HG03139 (cell line): ENCODE data around the gene MSH5.

Experiments used
- ATAC-seq: cut with Tn5 transposase; IDR thresholded peaks from one replicate; pipeline ENCODE4 v1.9.1; 2021; ENCODE audit not compliant: unreplicated experiment

MSH5 gene

GRCh38 chr6:31752739-31753319 is 13.0 kb downstream of the MSH5 start:
- ATAC-seq, result no peak

- ATAC-seq, result no peak
Observed at GRCh38 chr6:31758281-31758680, 18.5 kb downstream of the MSH5 start.

DNA sequence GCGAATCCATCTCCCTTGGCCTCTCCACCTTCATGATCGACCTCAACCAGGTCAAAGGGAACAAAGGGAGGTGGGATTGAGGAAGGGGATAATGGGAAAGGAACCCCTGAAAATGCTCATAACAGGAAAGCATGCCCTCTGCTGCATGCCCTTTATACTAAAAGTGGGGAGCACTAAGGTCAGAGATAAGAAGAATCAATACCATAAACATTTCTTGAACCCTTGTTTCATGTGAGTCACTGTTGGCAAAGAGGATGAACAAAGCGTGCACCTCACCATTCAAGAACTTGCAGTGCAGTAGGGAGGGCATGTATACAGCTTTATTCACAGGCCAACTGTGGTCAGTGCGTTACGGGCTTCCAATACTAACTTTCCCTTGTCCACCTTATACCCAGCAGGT is 21.0 kb downstream of the MSH5 start:
- no peak for ATAC-seq

GRCh38 chr6:31761343-31761742 is 21.5 kb downstream of the MSH5 start:
- ATAC-seq, result no peak

- ATAC-seq, result no peak
Observed at GRCh38 chr6:31762356-31762755, 22.6 kb downstream of the MSH5 start, which contains the start of gene SAPCD1. Gene SAPCD1 (plus strand): TSS chr6:31762656. CDS start chr6:31763055, 399 bp downstream.

DNA sequence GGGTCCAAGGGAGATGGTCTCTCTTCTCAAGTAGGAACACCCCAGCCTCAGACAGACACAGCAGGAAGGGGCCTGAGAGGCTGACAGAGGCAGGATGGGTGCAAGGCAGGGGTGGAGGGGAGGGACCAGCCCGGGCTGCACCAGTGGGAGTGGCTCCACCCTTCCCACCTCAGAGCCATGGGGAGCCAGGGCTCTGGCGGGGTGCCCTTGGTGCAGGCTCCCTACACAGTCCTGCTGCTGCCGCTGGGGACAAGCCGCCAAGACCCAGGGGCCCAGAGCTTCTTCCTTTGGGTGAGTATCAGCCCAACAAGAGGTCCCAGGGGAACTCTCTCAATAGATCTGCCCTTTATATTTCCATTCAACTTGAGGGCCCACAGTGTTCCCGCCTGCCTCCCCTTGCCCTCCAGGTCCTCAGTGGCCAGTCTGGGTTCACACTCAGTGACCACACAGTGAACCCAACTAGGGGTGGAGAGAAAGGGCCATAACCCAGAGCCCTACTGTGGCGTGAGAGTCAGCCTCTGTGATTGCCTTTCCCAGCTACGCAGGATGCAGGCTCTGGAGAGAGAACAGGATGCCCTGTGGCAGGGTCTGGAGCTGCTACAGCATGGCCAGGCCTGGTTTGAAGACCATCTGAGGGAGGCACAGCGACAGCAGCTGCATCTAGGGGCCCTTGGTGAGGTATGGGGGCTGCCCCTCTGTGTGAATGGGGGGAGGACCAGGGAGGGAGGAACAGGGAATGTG is 23.2 kb downstream of the MSH5 start:
- no peak for ATAC-seq

- no peak for ATAC-seq
Observed at GRCh38 chr6:31763619-31763940, 23.8 kb downstream of the MSH5 start.

DNA sequence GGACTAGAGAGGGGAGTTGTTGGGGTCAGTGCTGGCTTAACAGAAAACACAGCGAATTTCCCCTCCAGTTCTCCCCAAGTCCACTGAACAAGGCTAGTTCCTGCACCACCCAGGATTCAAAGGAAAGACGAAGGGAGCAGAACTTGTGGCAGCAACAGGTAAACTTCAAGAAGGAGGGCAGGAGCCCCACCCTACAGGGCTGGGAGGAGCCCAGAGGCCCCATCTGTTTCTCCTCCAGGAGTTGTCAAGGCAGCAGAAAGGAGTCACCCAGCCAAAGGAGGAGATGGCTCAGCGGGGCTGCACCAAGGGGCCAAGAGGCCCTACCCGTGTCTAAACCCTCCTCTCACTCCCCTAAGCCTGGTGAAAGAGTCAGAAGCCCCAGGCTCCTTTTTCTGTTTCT is 24.4 kb downstream of the MSH5 start:
- ATAC-seq, result no peak

GRCh38 chr6:31765559-31765909 is 25.7 kb downstream of the MSH5 start:
- no peak for ATAC-seq

GRCh38 chr6:31765910-31766794 is 26.3 kb downstream of the MSH5 start:
- no peak for ATAC-seq

- ATAC-seq, result no peak
Observed at GRCh38 chr6:31767096-31767645, 27.4 kb downstream of the MSH5 start.

DNA sequence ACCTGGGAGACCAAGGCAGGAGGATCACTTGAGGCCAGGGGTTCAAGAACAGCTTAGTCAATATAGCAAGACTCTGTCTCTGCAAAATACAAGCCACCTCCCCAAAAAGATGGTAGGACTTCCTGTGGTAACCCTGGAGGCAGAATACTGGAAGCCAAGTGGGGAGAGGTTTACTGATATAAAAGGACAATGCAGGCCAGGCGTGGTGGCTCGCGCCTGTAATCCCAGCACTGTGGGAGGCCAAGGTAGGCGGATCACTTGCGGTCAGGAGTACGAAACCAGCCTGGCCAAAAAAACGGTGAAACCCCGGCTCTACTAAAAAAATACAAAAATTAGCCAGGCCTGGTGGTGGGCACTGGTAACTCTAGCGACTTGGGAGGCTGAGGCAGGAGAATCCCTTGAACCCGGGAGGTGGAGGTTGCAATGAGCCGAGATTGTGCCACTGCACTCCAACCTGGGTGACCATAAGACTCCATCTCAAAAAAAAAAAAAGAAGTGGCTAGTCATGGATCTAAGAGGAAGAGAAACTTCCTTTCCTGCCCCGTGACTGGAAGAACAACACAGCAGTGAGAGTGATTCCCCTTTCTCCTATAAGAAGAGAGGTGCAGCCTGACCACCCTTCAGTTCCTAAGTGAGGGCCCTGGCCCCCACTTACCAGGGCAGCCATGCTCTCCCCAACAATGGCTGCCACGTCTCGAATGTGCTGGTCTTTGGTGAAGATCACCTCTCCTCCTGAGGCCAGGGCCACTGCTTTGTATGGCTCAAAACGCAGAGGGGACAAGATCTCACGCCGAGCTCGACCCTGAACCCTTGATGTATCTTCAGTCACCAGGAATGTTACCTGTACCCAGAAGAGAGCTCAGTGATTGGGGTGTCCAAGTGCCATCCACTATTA is 28.8 kb downstream of the MSH5 start:
- ATAC-seq, result no peak

DNA sequence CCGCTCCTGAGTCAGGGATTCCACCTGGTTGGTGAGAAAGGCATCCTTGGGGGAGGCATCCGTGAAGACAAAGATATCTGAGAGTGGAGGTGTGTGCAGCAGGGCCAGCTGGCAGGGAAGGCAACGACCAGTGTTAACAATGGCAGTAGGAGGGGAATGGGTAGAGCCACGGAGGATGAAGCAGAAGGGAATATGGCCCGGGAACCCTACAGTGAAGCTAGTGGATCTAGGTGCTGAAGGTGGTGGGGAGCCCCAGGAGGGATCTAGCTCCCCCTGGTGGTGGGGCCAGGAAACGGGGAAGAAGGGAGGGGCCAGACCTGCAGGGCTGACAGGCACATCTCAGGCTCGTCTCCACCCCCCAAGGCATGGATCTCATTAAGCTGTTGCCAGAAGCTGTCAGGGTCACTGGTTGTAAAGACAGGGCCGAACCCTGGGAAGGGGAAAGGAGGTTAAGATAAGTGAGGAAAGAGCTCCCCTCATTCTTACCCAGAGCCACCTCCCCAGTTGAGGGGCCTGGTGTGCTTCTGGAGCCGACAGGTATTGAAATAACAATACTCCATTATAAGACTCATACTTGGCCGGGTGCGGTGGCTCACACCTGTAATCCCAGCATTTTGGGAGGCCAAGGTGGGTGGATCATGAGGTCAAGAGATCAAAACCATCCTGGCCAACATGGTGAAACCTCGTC is 30.0 kb downstream of the MSH5 start:
- no peak for ATAC-seq

GRCh38 chr6:31770860-31771259 is 31.1 kb downstream of the MSH5 start:
- no peak for ATAC-seq

GRCh38 chr6:31771992-31772358 is 32.2 kb downstream of the MSH5 start:
- ATAC-seq, result no peak

DNA sequence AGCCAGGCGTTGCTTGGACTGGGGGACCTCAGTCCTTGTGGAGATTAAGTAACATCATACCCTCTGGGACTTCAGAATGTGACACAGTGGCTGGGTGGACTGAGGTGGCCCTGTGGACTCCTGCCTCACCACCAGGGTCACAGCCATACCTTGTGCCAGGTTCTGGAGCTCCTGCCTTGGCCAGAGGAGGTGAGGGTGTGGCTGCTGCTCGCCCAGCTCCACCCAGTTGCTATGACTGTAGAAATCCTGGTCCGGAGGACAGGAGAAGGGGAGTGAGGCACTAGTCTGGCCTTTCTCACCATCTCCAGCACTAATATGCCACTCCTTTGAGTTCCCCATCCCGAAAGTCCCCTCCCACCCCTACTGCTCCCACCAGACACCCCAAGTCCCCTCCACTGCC is 35.4 kb downstream of the MSH5 start:
- ATAC-seq, result no peak

DNA sequence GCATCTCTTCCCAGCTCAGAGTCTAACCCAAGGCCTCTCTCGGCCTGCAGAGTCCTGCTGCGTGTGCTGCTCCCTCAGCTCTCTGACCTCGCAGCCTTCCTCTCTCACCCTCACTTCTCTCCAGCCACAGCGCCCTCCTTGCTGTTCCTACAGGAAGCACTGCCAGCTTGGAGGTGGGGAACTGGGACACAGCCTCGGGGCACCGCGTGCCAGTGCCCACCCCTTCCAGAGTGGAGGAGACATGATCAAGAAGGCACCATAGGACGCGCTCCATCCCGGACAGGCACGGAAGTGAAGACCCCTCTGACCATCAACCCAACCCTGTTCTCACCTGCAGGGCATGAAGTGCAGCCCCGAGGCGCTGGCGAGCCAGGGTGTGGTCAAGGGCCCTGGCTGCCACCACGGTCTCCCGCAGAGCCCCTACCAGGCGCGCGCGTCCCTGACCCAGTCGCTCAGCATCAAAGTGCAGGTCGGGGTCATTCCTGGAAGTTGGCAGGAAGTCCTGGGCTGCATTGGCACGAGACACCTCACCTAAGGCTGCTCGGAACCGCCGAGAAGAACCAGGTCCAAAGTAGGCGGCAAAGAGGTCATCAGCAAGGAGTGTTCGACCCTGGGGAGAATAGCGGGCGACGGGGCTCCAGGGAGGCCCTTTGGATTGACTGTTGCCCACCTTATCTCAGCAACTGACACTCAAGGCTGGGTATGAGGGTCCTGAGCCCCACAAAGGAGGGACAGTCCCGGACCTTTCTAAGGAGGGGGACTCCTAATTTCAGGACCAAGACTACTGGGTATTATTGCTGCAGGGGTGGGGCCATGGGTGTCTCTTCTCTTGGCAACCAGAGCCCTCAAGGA is 36.1 kb downstream of the MSH5 start:
- ATAC-seq, result no peak

- no peak for ATAC-seq
Observed at GRCh38 chr6:31776485-31776988, 36.7 kb downstream of the MSH5 start.

DNA sequence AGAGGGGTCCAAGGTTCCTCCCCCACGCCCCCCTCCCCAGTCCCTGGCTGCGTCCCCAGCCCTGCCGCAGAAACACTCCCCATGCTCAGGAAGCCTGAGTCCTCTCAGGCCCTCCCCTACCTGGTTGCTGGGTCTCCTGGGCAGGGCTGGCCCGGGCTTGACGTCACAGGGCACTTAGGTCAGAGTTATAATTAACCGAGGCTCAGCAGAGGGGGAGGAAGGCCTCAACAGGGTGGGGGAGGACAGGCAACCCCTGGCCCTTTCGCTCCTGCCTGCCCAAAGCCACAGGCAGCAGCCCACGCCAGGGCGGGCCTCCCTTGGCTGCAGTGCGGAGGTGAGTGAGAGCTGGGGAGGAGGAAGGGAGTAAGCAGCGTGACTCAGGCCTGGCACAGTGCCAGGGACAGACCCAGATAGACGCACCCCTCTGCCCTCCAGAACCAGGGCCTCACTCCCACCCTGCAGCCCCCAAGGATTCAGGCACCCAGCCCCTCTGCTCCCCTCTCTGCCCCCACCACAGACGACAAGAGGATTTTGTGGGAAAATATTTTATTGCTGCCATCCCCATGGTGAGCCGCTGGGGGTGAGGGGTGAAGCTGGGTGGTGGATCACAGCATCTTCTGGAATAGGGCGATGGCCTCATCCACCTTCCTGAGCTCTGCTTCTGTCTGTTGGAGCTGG is 37.3 kb downstream of the MSH5 start, which contains the start of gene VWA7:
TSS of gene VWA7 (minus strand) at position 340 of the 678 bp plus-strand sequence. CDS start 549 bp downstream, outside the sequence.
- no peak for ATAC-seq
